ENCODE measurements around the gene PAQR4.
A peak's percentile ranks its signal among the peaks of the same experiment; 100 is the strongest.

The PAQR4 gene

GRCh38 chr16:3007957-3008689 is 39.0 kb downstream of the PAQR4 start:
- no peak for DNase-seq

- DNase-seq, result no peak
Measured at GRCh38 chr16:3008690-3009037, 39.5 kb downstream of the PAQR4 start.

GRCh38 chr16:3009568-3010390 is 40.6 kb downstream of the PAQR4 start:
- no peak for DNase-seq

- no peak for DNase-seq
Measured at GRCh38 chr16:3010510-3010909, 41.4 kb downstream of the PAQR4 start.

GRCh38 chr16:3012246-3012645 is 43.1 kb downstream of the PAQR4 start:
- DNase-seq, result no peak

GRCh38 chr16:3012828-3013420 is 43.8 kb downstream of the PAQR4 start, which contains the start of gene CLDN9:
Gene CLDN9, plus strand, starts transcription at chr16:3012923. Its CDS starts 440 bp downstream, at chr16:3013363.
- no peak for DNase-seq

- no peak for DNase-seq
Measured at GRCh38 chr16:3013491-3013951, 44.4 kb downstream of the PAQR4 start.

- no peak for DNase-seq
Measured at GRCh38 chr16:3013998-3014690, 45.0 kb downstream of the PAQR4 start.

- DNase-seq, result no peak
Measured at GRCh38 chr16:3014971-3015370, 45.8 kb downstream of the PAQR4 start.

GRCh38 chr16:3015865-3016521 is 46.8 kb downstream of the PAQR4 start:
- no peak for DNase-seq

- no peak for DNase-seq
Measured at GRCh38 chr16:3017344-3017743, 48.2 kb downstream of the PAQR4 start.

GRCh38 chr16:3017794-3018506 is 48.8 kb downstream of the PAQR4 start, which contains the start of gene CLDN6:
Gene CLDN6, minus strand, starts transcription at chr16:3018183. Its CDS starts 2,162 bp downstream, at chr16:3016021.
- DNase-seq, result peak; percentile 43 to 55

- DNase-seq, result no peak
Measured at GRCh38 chr16:3019594-3020246, 50.6 kb downstream of the PAQR4 start.

- DNase-seq, result peak; percentile 74 to 76
Measured at GRCh38 chr16:3020247-3020603, 51.1 kb downstream of the PAQR4 start, which contains the start of gene TNFRSF12A. Gene TNFRSF12A, plus strand, starts transcription at chr16:3020368. Its CDS starts 30 bp downstream, at chr16:3020398.

GRCh38 chr16:3020604-3021448 is 51.7 kb downstream of the PAQR4 start:
- peak; percentile 51 to 62 for DNase-seq

GRCh38 chr16:3021449-3022207 is 52.5 kb downstream of the PAQR4 start:
- peak; percentile 87 to 90 for DNase-seq

GRCh38 chr16:3022208-3022683 is 53.1 kb downstream of the PAQR4 start:
- peak; percentile 93 to 95 for DNase-seq

- DNase-seq, result peak in 1 of 2 experiments; percentile 39
Measured at GRCh38 chr16:3022684-3023414, 53.7 kb downstream of the PAQR4 start.
